ENCODE results near the gene FITM1.

Gene FITM1

DNA sequence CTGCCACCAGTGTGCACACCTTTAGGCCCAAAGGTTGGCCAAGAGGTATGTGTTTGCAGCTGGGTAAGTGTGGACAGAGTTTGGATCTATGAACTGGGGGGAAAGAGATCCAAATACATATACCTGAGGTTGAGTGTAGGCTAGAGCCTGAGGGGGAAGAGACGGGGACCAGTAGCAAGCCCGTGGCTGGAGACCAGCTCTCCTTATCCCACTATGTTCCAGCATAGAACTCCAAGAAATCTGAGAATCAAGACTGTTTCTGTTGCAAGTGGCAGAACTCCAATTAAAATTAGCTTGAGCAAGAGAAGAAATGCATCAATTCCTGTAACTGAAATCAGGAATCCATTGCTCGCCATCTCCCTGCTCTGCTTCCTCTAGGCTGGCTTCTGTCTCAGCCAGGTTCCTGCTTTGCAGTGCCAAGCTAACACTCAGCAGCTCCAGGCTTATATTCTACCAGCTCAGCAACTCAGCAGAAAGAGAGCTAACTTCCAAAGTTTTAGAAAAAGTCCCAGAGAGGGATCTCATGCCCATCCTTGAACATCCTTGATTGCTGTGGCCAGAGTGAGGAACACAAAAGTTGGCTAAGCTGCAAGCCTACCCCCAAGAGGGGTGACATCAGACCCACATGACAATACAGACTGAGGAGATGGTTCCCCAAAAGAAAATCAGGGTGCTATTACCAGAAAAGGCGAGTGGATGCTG is 37.8 kb upstream of the FITM1 start:
- no peak overlapping the region for H3K4me3 ChIP-seq (replicated peaks; ENCODE audit: low read depth, low read length)
- TF ChIP-seq, protein P1, sequence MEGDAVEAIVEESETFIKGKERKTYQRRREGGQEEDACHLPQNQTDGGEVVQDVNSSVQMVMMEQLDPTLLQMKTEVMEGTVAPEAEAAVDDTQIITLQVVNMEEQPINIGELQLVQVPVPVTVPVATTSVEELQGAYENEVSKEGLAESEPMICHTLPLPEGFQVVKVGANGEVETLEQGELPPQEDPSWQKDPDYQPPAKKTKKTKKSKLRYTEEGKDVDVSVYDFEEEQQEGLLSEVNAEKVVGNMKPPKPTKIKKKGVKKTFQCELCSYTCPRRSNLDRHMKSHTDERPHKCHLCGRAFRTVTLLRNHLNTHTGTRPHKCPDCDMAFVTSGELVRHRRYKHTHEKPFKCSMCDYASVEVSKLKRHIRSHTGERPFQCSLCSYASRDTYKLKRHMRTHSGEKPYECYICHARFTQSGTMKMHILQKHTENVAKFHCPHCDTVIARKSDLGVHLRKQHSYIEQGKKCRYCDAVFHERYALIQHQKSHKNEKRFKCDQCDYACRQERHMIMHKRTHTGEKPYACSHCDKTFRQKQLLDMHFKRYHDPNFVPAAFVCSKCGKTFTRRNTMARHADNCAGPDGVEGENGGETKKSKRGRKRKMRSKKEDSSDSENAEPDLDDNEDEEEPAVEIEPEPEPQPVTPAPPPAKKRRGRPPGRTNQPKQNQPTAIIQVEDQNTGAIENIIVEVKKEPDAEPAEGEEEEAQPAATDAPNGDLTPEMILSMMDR (IDR thresholded peaks at IDR 0.05; ENCODE audit: low read depth, low read length, missing control alignments) = no peak
- no peak for DNase-seq (ENCODE audit: extremely low read depth, low read depth)

DNA sequence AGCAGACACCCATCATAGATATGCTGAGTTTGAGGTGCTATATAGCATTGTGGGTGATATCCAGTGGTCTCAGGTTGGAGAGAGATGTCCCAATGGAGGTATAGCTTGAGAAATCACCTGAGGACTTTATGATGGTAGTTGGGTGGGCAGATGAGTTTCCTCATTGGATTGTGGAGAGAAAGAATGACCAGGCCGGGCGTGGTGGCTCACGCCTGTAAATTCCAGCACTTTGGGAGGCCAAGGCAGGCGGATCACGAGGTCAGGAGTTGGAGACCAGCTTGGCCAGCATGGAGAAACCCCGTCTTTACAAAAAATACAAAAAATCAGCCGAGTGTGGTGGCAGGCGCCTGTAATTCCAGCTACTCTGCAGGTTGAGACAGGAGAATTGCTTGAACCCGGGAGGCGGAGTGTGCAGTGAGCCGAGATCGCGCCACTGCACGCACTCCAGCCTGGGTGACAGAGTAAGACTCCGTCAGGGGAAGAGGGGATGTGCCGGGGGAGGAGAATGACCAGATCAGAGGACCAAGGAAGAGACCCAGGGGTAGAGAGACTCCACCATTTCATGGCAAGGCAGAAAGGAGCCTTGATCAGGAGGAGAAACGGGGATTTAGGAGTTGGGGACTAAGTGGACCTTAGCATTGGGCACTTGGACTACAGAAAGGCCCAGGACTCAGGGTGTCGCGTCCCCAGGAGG is 37.1 kb upstream of the FITM1 start:
- TF ChIP-seq, protein P1 (IDR thresholded peaks at IDR 0.05; ENCODE audit: low read depth, low read length, missing control alignments) = no peak
- no peak for DNase-seq (ENCODE audit: extremely low read depth, low read depth)
- no peak overlapping the region; the same call in 1 of the 2 replicates for H3K4me3 ChIP-seq (replicated peaks; ENCODE audit: low read depth, low read length)

GRCh38 chr14:24093901-24094840 is 36.3 kb upstream of the FITM1 start, which contains the start of gene PCK2:
TSS of gene PCK2 (plus strand) at chr14:24094311. CDS start at chr14:24094406, 95 bp downstream.
- peak; percentile 56 for DNase-seq (ENCODE audit: extremely low read depth, low read depth)
- peak within 1 kb of the TSS; percentile 89 for H3K4me3 ChIP-seq (replicated peaks; ENCODE audit: low read depth, low read length)
- TF ChIP-seq, protein P1 (IDR thresholded peaks at IDR 0.05; ENCODE audit: low read depth, low read length, missing control alignments) = no peak

DNA sequence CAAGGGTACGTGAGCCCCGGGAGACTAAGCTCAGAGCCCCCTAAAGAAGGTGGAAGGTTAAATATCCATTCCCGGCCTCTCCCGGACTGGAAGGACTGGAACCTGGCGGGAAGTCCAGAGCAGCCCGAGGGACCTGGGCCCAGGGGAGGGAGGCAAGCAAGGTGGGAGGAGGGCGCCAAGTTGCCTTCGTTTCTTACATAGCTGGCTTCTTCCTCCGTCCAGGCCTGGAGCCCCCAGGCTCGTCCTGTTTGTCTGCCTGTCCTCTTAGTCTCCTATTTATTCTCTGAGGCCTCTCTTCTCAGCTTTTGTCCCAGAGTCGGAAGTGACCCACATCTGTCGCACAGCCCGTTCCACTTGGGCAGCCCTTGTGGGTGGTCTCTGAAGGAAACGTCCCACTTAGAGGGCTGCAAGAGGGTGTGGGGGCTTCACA is 35.6 kb upstream of the FITM1 start:
- no peak for DNase-seq (ENCODE audit: extremely low read depth, low read depth)
- H3K4me3 ChIP-seq (replicated peaks; ENCODE audit: low read depth, low read length) = peak overlapping the region; percentile 89
- TF ChIP-seq, protein P1 (IDR thresholded peaks at IDR 0.05; ENCODE audit: low read depth, low read length, missing control alignments) = no peak

GRCh38 chr14:24095271-24096068 is 35.0 kb upstream of the FITM1 start:
- TF ChIP-seq, protein P1 (IDR thresholded peaks at IDR 0.05; ENCODE audit: low read depth, low read length, missing control alignments) = no peak
- peak overlapping the region; percentile 89 for H3K4me3 ChIP-seq (replicated peaks; ENCODE audit: low read depth, low read length)
- peak; percentile 38 for DNase-seq (ENCODE audit: extremely low read depth, low read depth)

All from HFF-Myc (cell line).